ENCODE measurements around the gene CYP11A1. TPM values are rescaled to one million over a fixed set of nuclear protein-coding genes. Genes with fewer than 3 reads are reported as not detected.

The CYP11A1 gene
- total RNA-seq, 1 experiment from 2014 or later = not detected

GRCh38 chr15:74340150-74340549 lies 27.3 kb downstream of the CYP11A1 start:
- Histone ChIP-seq H3K9me3 (replicated peaks) (no peaks in the 10 kb centered on the region), H3K36me3 (no peaks in the 10 kb centered on the region), H3K27ac (no peak overlapping the region), H3K4me1 (no peaks in the 10 kb centered on the region), H3K4me3 (no peak overlapping the region), H3K27me3 (peaks cover 4% of the 10 kb centered on the region; the same call in 1 of the 2 replicates)
- no peak for DNase-seq

- DNase-seq = no peak
- H3K27me3 ChIP-seq = peaks cover 4% of the 10 kb centered on the region; the same call in 1 of the 2 replicates
- H3K9me3 ChIP-seq (replicated peaks) = no peaks in the 10 kb centered on the region
- H3K36me3 ChIP-seq = no peaks in the 10 kb centered on the region
- no peak overlapping the region for H3K27ac ChIP-seq
- H3K4me1 ChIP-seq = no peaks in the 10 kb centered on the region
- H3K4me3 ChIP-seq = no peak overlapping the region
Observed at GRCh38 chr15:74339371-74339770, 28.1 kb downstream of the CYP11A1 start.

GRCh38 chr15:74338676-74339075 lies 28.8 kb downstream of the CYP11A1 start:
- Histone ChIP-seq H3K27me3 (peaks cover 4% of the 10 kb centered on the region; the same call in 1 of the 2 replicates), H3K27ac (no peak overlapping the region), H3K4me1 (no peaks in the 10 kb centered on the region), H3K9me3 (replicated peaks) (no peaks in the 10 kb centered on the region), H3K36me3 (no peaks in the 10 kb centered on the region), H3K4me3 (no peak overlapping the region)
- no peak for DNase-seq

- H3K27me3 ChIP-seq = peaks cover 4% of the 10 kb centered on the region; the same call in 1 of the 2 replicates
- no peak overlapping the region for H3K4me3 ChIP-seq
- no peaks in the 10 kb centered on the region for H3K9me3 ChIP-seq (replicated peaks)
- H3K27ac ChIP-seq = no peak overlapping the region
- no peaks in the 10 kb centered on the region for H3K36me3 ChIP-seq
- DNase-seq = no peak
- no peaks in the 10 kb centered on the region for H3K4me1 ChIP-seq
Observed at GRCh38 chr15:74337607-74338211, 29.7 kb downstream of the CYP11A1 start.

DNA sequence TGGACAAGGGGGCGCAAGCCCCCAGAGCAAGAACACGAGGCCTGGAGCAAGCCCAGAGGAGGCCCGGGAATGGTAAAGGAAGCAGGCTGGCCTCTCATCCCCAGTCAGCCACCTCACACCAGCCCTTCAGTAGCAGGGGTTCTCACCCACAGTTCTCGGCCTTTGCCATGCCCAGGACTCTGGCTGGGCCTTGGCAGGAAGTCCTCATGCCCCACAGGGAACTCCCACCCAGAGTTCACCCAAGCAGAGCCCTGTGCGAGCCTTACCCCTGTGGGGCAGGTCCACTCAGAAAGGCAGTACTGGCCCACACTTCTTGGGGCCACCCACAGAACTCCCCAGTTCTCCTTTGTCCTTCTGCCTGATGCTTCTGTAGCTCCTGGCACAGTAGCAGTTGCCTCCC lies 30.3 kb downstream of the CYP11A1 start:
- no peaks in the 10 kb centered on the region for H3K9me3 ChIP-seq (replicated peaks)
- no peak overlapping the region for H3K4me3 ChIP-seq
- DNase-seq = no peak
- peaks cover 4% of the 10 kb centered on the region; the same call in 1 of the 2 replicates for H3K27me3 ChIP-seq
- no peaks in the 10 kb centered on the region for H3K36me3 ChIP-seq
- no peaks in the 10 kb centered on the region for H3K4me1 ChIP-seq
- no peak overlapping the region for H3K27ac ChIP-seq

GRCh38 chr15:74336061-74337005 lies 31.1 kb downstream of the CYP11A1 start:
- no peak overlapping the region for H3K4me3 ChIP-seq
- H3K27me3 ChIP-seq = peaks cover 4% of the 10 kb centered on the region; the same call in 1 of the 2 replicates
- no peaks in the 10 kb centered on the region for H3K36me3 ChIP-seq
- no peak for DNase-seq
- no peaks in the 10 kb centered on the region for H3K9me3 ChIP-seq (replicated peaks)
- H3K27ac ChIP-seq = no peak overlapping the region
- H3K4me1 ChIP-seq = no peaks in the 10 kb centered on the region

GRCh38 chr15:74335396-74335795 lies 32.0 kb downstream of the CYP11A1 start:
- Histone ChIP-seq H3K4me1 (no peaks in the 10 kb centered on the region), H3K36me3 (no peaks in the 10 kb centered on the region), H3K27me3 (peaks cover 4% of the 10 kb centered on the region; the same call in 1 of the 2 replicates), H3K9me3 (replicated peaks) (no peaks in the 10 kb centered on the region), H3K4me3 (no peak overlapping the region), H3K27ac (no peak overlapping the region)
- no peak for DNase-seq

DNA sequence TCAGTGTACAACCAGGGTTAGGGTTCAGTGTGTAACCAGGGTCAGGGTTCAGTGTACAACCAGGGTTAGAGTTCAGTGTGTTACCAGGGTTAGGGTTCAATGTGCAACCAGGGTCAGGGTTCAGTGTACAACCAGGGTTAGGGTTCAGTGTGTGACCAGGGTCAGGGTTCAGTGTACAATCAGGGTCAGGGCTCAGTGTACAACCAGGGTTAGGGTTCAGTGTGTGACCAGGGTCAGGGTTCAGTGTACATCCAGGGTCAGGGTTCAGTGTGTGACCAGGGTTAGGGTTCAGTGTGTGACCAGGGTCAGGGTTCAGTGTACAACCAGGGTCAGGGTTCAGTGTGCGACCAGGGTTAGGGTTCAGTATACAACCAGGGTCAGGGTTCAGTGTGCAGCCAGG lies 33.3 kb downstream of the CYP11A1 start:
- no peak overlapping the region for H3K4me3 ChIP-seq
- H3K36me3 ChIP-seq = no peaks in the 10 kb centered on the region
- H3K9me3 ChIP-seq (replicated peaks) = no peaks in the 10 kb centered on the region
- peaks cover 4% of the 10 kb centered on the region; the same call in 1 of the 2 replicates for H3K27me3 ChIP-seq
- DNase-seq = no peak
- no peak overlapping the region for H3K27ac ChIP-seq
- H3K4me1 ChIP-seq = no peaks in the 10 kb centered on the region

- H3K4me3 ChIP-seq = no peak overlapping the region
- H3K27ac ChIP-seq = no peak overlapping the region
- no peaks in the 10 kb centered on the region for H3K9me3 ChIP-seq (replicated peaks)
- no peaks in the 10 kb centered on the region for H3K36me3 ChIP-seq
- no peak for DNase-seq
- no peaks in the 10 kb centered on the region for H3K4me1 ChIP-seq
- peaks cover 4% of the 10 kb centered on the region; the same call in 1 of the 2 replicates for H3K27me3 ChIP-seq
Observed at GRCh38 chr15:74333662-74334061, 33.8 kb downstream of the CYP11A1 start.

GRCh38 chr15:74333093-74333492 lies 34.4 kb downstream of the CYP11A1 start:
- no peaks in the 10 kb centered on the region for H3K4me1 ChIP-seq
- no peak for DNase-seq
- H3K4me3 ChIP-seq = no peak overlapping the region

DNA sequence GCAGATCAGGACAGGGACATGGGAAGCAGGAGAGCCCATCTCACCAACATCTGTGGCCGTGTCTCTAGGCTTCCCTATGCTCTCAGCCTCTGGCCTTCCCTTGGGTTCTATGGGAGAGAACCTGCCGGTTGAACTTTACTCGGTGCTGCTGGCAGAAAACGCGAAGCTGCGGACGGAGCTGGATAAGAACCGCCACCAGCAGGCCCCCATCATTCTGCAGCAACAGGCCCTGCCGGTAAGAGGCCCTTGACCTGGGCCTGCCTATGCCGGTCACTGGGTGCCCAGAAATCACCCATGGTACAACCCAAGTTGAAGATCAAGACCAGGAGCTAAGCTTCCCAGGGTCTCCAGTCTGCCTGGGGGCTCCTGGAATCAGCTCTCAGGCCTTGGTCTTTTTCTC lies 34.8 kb downstream of the CYP11A1 start:
- no peak overlapping the region for H3K4me3 ChIP-seq
- no peaks in the 10 kb centered on the region for H3K36me3 ChIP-seq
- H3K27me3 ChIP-seq = peaks cover 4% of the 10 kb centered on the region; the same call in 1 of the 2 replicates
- H3K9me3 ChIP-seq (replicated peaks) = no peaks in the 10 kb centered on the region
- no peaks in the 10 kb centered on the region for H3K4me1 ChIP-seq
- no peak for DNase-seq
- no peak overlapping the region for H3K27ac ChIP-seq

More at GRCh38 chr15:74333093-74333492, 34.4 kb downstream of the CYP11A1 start:
- no peaks in the 10 kb centered on the region for H3K9me3 ChIP-seq (replicated peaks)
- peaks cover 4% of the 10 kb centered on the region; the same call in 1 of the 2 replicates for H3K27me3 ChIP-seq
- no peak overlapping the region for H3K27ac ChIP-seq
- H3K36me3 ChIP-seq = no peaks in the 10 kb centered on the region

DNA sequence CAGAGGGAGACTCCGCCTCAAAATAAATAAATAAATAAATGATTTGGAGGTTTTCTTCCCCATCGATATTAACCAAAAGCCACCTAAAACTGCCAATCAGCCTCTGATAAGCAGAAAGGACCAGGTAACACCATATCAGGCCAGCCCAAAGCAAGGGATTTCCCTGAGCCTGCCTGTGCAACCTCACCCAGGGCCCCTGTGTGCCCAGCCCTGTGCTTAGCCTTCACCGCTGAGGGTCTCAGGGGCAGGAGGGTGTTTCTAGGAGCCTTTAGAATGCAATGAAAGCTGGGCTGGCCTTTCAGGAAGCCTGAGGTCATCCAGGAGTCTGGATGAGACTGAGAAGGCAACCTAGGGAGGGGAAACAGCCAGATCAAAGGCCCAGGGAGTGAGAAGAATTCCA lies 35.4 kb downstream of the CYP11A1 start:
- no peaks in the 10 kb centered on the region for H3K9me3 ChIP-seq (replicated peaks)
- no peaks in the 10 kb centered on the region for H3K4me1 ChIP-seq
- DNase-seq = no peak
- no peak overlapping the region for H3K4me3 ChIP-seq
- H3K27me3 ChIP-seq = no peaks in the 10 kb centered on the region; the same call in 1 of the 2 replicates
- no peak overlapping the region for H3K27ac ChIP-seq
- no peaks in the 10 kb centered on the region for H3K36me3 ChIP-seq

DNA sequence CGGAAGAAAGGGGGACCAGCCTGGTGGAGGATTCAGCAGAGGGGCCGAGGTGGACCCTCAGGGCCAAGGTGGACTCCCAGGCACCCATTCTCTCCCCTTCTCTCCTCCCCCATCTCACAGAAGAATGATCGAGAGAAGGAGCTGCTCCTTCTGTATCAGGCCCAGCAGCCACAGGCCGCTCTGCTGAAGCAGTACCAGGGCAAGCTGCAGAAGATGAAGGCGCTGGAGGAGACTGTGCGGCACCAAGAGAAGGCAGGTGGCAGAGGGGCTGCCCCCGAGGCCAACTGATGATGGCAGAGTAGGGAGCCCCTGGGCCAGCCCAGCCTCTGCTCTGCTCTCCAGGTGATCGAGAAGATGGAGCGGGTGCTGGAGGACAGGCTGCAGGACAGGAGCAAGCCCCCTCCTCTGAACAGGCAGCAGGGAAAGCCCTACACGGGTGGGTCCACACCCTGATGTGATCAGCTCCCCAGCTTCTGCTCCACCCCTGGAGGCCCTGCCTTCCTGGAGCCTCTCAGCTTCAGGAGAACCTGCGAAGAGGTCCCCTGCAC lies 36.5 kb downstream of the CYP11A1 start:
- H3K4me3 ChIP-seq = no peak overlapping the region
- no peaks in the 10 kb centered on the region; the same call in 1 of the 2 replicates for H3K27me3 ChIP-seq
- no peaks in the 10 kb centered on the region for H3K36me3 ChIP-seq
- no peaks in the 10 kb centered on the region for H3K9me3 ChIP-seq (replicated peaks)
- no peak overlapping the region for H3K27ac ChIP-seq
- H3K4me1 ChIP-seq = no peaks in the 10 kb centered on the region
- no peak for DNase-seq

DNA sequence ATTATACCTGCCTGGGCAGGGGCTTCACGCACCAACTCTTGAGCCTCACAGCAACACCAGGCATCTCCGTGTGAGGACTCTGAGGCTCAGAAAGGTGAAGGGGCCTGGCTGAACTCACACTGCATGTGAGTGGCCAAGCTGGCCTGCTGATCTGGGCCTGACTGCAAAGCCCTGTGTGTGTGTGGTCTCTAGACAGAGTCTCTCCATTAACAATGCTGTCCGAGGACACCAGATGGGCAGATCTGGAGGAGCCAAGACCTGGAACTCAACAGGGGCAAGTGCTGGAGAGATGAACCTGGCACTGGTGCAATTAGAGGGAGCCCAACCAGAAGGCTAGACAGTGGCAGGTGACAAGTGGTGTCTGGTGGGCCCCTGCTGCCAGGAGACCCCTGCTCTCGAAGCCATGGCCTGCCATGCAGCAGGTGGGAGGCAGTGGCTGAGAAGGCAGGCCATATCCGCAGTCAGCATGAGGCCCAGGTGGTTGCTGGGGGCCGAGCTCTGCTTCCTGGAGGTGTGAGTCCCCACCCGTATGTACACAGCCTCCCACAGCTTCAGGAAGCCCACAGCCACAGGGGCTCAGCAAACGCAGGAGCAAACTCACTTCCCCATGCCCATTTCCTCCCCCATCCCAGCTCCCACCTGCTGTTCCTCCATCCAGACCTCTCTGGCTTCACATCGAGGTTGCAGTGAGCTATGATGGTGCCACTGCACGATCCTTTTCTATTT lies 39.0 kb downstream of the CYP11A1 start:
- Histone ChIP-seq H3K4me1 (no peaks in the 10 kb centered on the region), H3K9me3 (replicated peaks) (no peaks in the 10 kb centered on the region), H3K27me3 (no peaks in the 10 kb centered on the region; the same call in 1 of the 2 replicates), H3K27ac (no peak overlapping the region), H3K4me3 (no peak overlapping the region), H3K36me3 (no peaks in the 10 kb centered on the region)
- no peak for DNase-seq

All from SJCRH30 (cell line).